HepG2 (cell line): ENCODE data around the gene URB1. TPM values are rescaled to one million over a fixed set of nuclear protein-coding genes. Genes with fewer than 3 reads are reported as not detected.
A peak's percentile ranks its signal among the peaks of the same experiment; 100 is the strongest.

Source experiments
- ATAC-seq: fragments of 200-7000 bp; cut with Tn5 transposase; 3 replicates; pipeline ENCODE4 v1.9.1; 2020; ENCODE audit warnings: mild to moderate bottlenecking, moderate library complexity
- BruUV-seq: library from RNA; stranded (reverse); fragments of 400-500 nt; replicated peaks from 2 replicates; lab custom pipeline; 2021; lab: Mats Ljungman, UMichigan
- CTCF ChIA-PET: fragments of 300-600 bp; formaldehyde crosslinking; extraction: SDS; loops from one replicate; lab custom pipeline; 2021; ENCODE audit warnings: low total read pairs, inconsistent platforms, low intra/inter-chr PET ratio; lab: Yijun Ruan, JAX
- POLR2A ChIA-PET: fragments of 350-600 bp; sonication (Branson Sonifier 250); formaldehyde crosslinking; loops from one replicate; lab custom pipeline; 2020; ENCODE audit warnings: antibody characterized with exemption, inconsistent platforms; lab: Yijun Ruan, JAX
- DNase-seq: peaks from one replicate; pipeline ENCODE4 v3.0.0-alpha.2; 2015; ENCODE audit warnings: low spot score
- FAIRE-seq: peaks from 3 replicates; lab custom pipeline; 2011; peaks lifted over from hg19 to GRCh38; lab: Jason Lieb, UNC
- H2AFZ ChIP-seq: one replicate; pipeline ENCODE4 v1.6.1; 2011; ENCODE audit warnings: low read length, inconsistent platforms
- H3K27ac ChIP-seq: fragments of 300-600 bp; 3 replicates; pipeline ENCODE4 v1.8.0; 2011; ENCODE audit warnings: mixed run types, mild to moderate bottlenecking, mixed read lengths, low read length, inconsistent platforms; ENCODE audit not compliant: insufficient read depth; ENCODE audit errors: extremely low read length
- H3K27me3 ChIP-seq, 2 experiments: fragments of 200-600 bp in 1 of 2; 2 replicates in 1 of 2; 3 replicates in 1 of 2; pipeline versions ENCODE4 v1.6.0 to v1.8.0; 2011; ENCODE audit warnings: low read length in 2 of 2, mild to moderate bottlenecking in 2 of 2, moderate library complexity in 2 of 2, inconsistent platforms in 1 of 2; ENCODE audit not compliant: insufficient read depth in 2 of 2, control insufficient read depth in 1 of 2
- H3K36me3 ChIP-seq, 2 experiments: fragments of 200-600 bp in 1 of 2; replicated peaks in 1 of 2; 2 replicates in 1 of 2; 3 replicates in 1 of 2; pipeline versions ENCODE4 v1.5.1 to v1.8.0; 2011; ENCODE audit warnings: low read length in 2 of 2, inconsistent platforms in 1 of 2; ENCODE audit not compliant: insufficient read depth in 2 of 2, control insufficient read depth in 1 of 2
- H3K4me1 ChIP-seq: 2 replicates; pipeline ENCODE4 v1.5.1; 2012; ENCODE audit warnings: low read length, inconsistent platforms; ENCODE audit not compliant: insufficient read depth
- H3K4me2 ChIP-seq: 2 replicates; pipeline ENCODE4 v1.6.0; 2011; ENCODE audit warnings: low read depth, low read length, inconsistent platforms
- H3K4me3 ChIP-seq, 3 experiments: fragments of 200-600 bp in 1 of 3; sonication (generic), shearing (Covaris generic) in 1 of 3; replicated peaks in 1 of 3; 2 replicates each; pipeline ENCODE4 v1.5.1; 2011 to 2016; ENCODE audit warnings: low read length in 3 of 3, inconsistent platforms in 2 of 3, low read depth in 2 of 3, mild to moderate bottlenecking in 2 of 3, control low read depth in 1 of 3, mixed read lengths in 1 of 3; ENCODE audit not compliant: insufficient read depth in 1 of 3
- H3K79me2 ChIP-seq: one replicate; pipeline ENCODE4 v1.6.1; 2011; ENCODE audit warnings: low read length, inconsistent platforms; ENCODE audit not compliant: insufficient read depth
- H3K9ac ChIP-seq: 2 replicates; pipeline ENCODE4 v1.6.0; 2011; ENCODE audit warnings: mild to moderate bottlenecking, low read depth, low read length, inconsistent platforms; ENCODE audit not compliant: insufficient read depth
- H3K9me3 ChIP-seq: 2 replicates; pipeline ENCODE4 v1.5.1; 2012; ENCODE audit warnings: mild to moderate bottlenecking, low read length
- H4K20me1 ChIP-seq: 2 replicates; pipeline ENCODE4 v1.6.0; 2011; ENCODE audit warnings: inconsistent platforms, mild to moderate bottlenecking, low read length, moderate library complexity; ENCODE audit not compliant: insufficient read depth
- AGO2 ChIP-seq: fragments of 200-400 bp; formaldehyde crosslinking; optimal IDR thresholded peaks from 2 replicates; pipeline ENCODE3; 2017; ENCODE audit warnings: mild to moderate bottlenecking, low read depth, low read length, moderate library complexity
- ARNT2 ChIP-seq: sonication (generic); formaldehyde crosslinking; IDR thresholded peaks from 2 replicates; pipeline ENCODE4 v1.8.0; 2022; ENCODE audit warnings: mild to moderate bottlenecking, low read depth, missing genetic modification reagents, moderate library complexity
- CAMTA2 ChIP-seq: sonication (generic); formaldehyde crosslinking; IDR thresholded peaks from 2 replicates; pipeline ENCODE4 v1.4.0; 2020; ENCODE audit warnings: mild to moderate bottlenecking, missing genetic modification reagents, borderline replicate concordance
- CC2D1A ChIP-seq: sonication (generic); formaldehyde crosslinking; IDR thresholded peaks from 2 replicates; pipeline ENCODE4 v1.8.1; 2023; ENCODE audit warnings: mild to moderate bottlenecking, missing genetic modification reagents
- EED ChIP-seq: sonication (generic); formaldehyde crosslinking; IDR thresholded peaks from 2 replicates; pipeline ENCODE4 v1.5.0; 2020; ENCODE audit warnings: mild to moderate bottlenecking, missing genetic modification reagents
- GMEB2 ChIP-seq: IDR thresholded peaks from 2 replicates; pipeline ENCODE4 v1.6.1; 2016; ENCODE audit warnings: missing biosample characterization, missing genetic modification reagents, low read depth
- SATB2 ChIP-seq: sonication (generic); formaldehyde crosslinking; IDR thresholded peaks from 2 replicates; pipeline ENCODE4 v1.5.0; 2020; ENCODE audit warnings: missing genetic modification reagents
- SMARCE1 ChIP-seq: fragments of 450-650 bp; IDR thresholded peaks from 2 replicates; pipeline ENCODE4 v1.6.1; 2017; ENCODE audit warnings: borderline replicate concordance
- STAT5B ChIP-seq: sonication (generic); formaldehyde crosslinking; IDR thresholded peaks from 2 replicates; pipeline ENCODE4 v1.4.0; 2020; ENCODE audit warnings: missing genetic modification reagents
- TFE3 ChIP-seq: IDR thresholded peaks from 2 replicates; pipeline ENCODE4 v1.6.1; 2016
- THRA ChIP-seq: sonication (generic); formaldehyde crosslinking; IDR thresholded peaks from 2 replicates; pipeline ENCODE4 v1.4.0; 2020; ENCODE audit warnings: missing genetic modification reagents, borderline replicate concordance
- ZFP41 ChIP-seq: sonication (generic); formaldehyde crosslinking; IDR thresholded peaks from 2 replicates; pipeline ENCODE4 v1.4.0; 2020; ENCODE audit warnings: mild to moderate bottlenecking, missing genetic modification reagents, borderline replicate concordance
- ZNF160 ChIP-seq: sonication (generic); formaldehyde crosslinking; IDR thresholded peaks from 2 replicates; pipeline ENCODE4 v1.8.0; 2022; ENCODE audit warnings: mild to moderate bottlenecking, inconsistent platforms, missing genetic modification reagents
- ZNF44 ChIP-seq: sonication (generic); formaldehyde crosslinking; IDR thresholded peaks from 2 replicates; pipeline ENCODE4 v1.5.1; 2020; ENCODE audit warnings: mild to moderate bottlenecking, missing genetic modification reagents
- ZNF530 ChIP-seq: sonication (generic); formaldehyde crosslinking; IDR thresholded peaks from 2 replicates; pipeline ENCODE4 v1.5.0; 2020; ENCODE audit warnings: low read depth, mild to moderate bottlenecking, missing genetic modification reagents
- ZNF562 ChIP-seq: sonication (generic); formaldehyde crosslinking; IDR thresholded peaks from 2 replicates; pipeline ENCODE4 v1.8.0; 2022; ENCODE audit warnings: missing genetic modification reagents, borderline replicate concordance
- ZSCAN20 ChIP-seq: sonication (generic); formaldehyde crosslinking; IDR thresholded peaks from 2 replicates; pipeline ENCODE4 v1.4.0; 2020; ENCODE audit warnings: missing genetic modification reagents, mild to moderate bottlenecking, borderline replicate concordance
- ZXDC ChIP-seq: sonication (generic); formaldehyde crosslinking; IDR thresholded peaks from 2 replicates; pipeline ENCODE4 v1.5.0; 2020; ENCODE audit warnings: mild to moderate bottlenecking, missing genetic modification reagents
- WGBS: methylation state at CpG from one replicate; pipeline ENCODE4 v1.1.6; 2017; ENCODE audit warnings: low lambda C conversion rate; 5-methylcytosine and 5-hydroxymethylcytosine counted together
- in situ Hi-C: cut with HindIII; loops from 2 replicates; pipeline ENCODE4 v1.10.0; 2017; ENCODE audit warnings: low pct_unique_long_range_greater_than_20kb; ENCODE audit not compliant: extremely low pct_ligation_motif_present
- intact Hi-C: fragments of 100-400 bp; cut with micrococcal nuclease; formaldehyde crosslinking; loops from one replicate; pipeline ENCODE4 v1.10.0; 2022; ENCODE audit not compliant: unreplicated experiment
- polyA plus RNA-seq, 8 experiments: library from polyadenylated mRNA; depleted of rRNA in 3 of 8; stranded (reverse) in 7 of 8; unstranded in 1 of 8; fragments of >200 nt; fragmentation: Illumina TruSeq in 4 of 8; extraction: Trizol in 4 of 8; gene quantifications; 2 replicates each; pipeline versions ENCODE4 v1.2.1 to v1.2.3, GENCODE V29; 2011 to 2016; ENCODE audit warnings: low read depth in 4 of 8, missing spikeins in 1 of 8, mixed read lengths in 1 of 8; ENCODE audit not compliant: insufficient read depth in 1 of 8
- total RNA-seq, 5 experiments: library from RNA; depleted of rRNA; stranded (reverse); fragments of >200 nt; fragmentation: Illumina TruSeq; extraction: Trizol; gene quantifications; 2 replicates each; pipeline ENCODE4 v1.2.3, GENCODE V29; 2016; ENCODE audit warnings: low read depth in 1 of 5

Gene URB1
- total and polyA plus RNA-seq, 2 of the 13 experiments (the other 11 are each of a cell fraction or from before 2014, with no cell fraction given) = 4.5 to 16.7 TPM

GRCh38 chr21:32364387-32364786, 28.4 kb downstream of the URB1 start:
- ChIA-PET POLR2A (interaction anchor here (1.4 to 1.9 kb wide), 2 partner anchors 28 to 33 kb away, joined by 3 to 5 read pairs; partner anchors contain the start of gene URB1), CTCF (no interaction called here)
- in situ Hi-C loops = no loop called here
- Histone ChIP-seq H3K4me2 (peak overlapping the region; percentile 55), H3K36me3 (peaks cover 39 to 78% of the 10 kb centered on the region in 2 experiments), H4K20me1 (no peaks in the 10 kb centered on the region), H3K27me3 (no peaks in the 10 kb centered on the region), H3K4me3 (peak overlapping the region in 1 of 3 experiments; percentile 42; a peak in 1 of 6 replicates), H3K9me3 (no peaks in the 10 kb centered on the region), H2AFZ (no peak overlapping the region), H3K27ac (peak overlapping the region; percentile 66), H3K9ac (peak overlapping the region; percentile 40), H3K4me1 (peaks cover 37% of the 10 kb centered on the region), H3K79me2 (no peaks in the 10 kb centered on the region)
- FAIRE-seq (peak; percentile 30), DNase-seq (peak; percentile 81), ATAC-seq (peak; percentile 92)
- BruUV-seq = no TSS peak
- intact Hi-C loops = no loop called here
- WGBS = 57% methylated on average over 4 of the region's 7 CpGs
- TF ChIP-seq CC2D1A (no peak), CAMTA2 (CRISPR knock-in tag) (no peak), STAT5B (CRISPR knock-in tag) (no peak), ZFP41 (no peak), ARNT2 (no peak), ZNF530 (CRISPR knock-in tag) (no peak), EED (CRISPR knock-in tag) (no peak), AGO2 (no peak), ZNF160 (CRISPR knock-in tag) (no peak), SATB2 (CRISPR knock-in tag) (no peak), ZNF562 (no peak), GMEB2 (no peak), THRA (CRISPR knock-in tag) (no peak), ZSCAN20 (CRISPR knock-in tag) (no peak), ZNF44 (CRISPR knock-in tag) (no peak), TFE3 (no peak), SMARCE1 (no peak), ZXDC (no peak)
